Measurements from ENCODE around the gene AOPEP. TPM values are rescaled to one million over a fixed set of nuclear protein-coding genes. Genes with fewer than 3 reads are reported as not detected.
A peak's percentile ranks its signal among the peaks of the same experiment; 100 is the strongest.
"Not testable (repeated sequence)": the region's sequence is repeated elsewhere in the genome, so short reads cannot be mapped to it uniquely, and the experiment has no call there.

The AOPEP gene
- total RNA-seq, 2 experiments from 2014 or later: 5.8 to 6.4 TPM

DNA sequence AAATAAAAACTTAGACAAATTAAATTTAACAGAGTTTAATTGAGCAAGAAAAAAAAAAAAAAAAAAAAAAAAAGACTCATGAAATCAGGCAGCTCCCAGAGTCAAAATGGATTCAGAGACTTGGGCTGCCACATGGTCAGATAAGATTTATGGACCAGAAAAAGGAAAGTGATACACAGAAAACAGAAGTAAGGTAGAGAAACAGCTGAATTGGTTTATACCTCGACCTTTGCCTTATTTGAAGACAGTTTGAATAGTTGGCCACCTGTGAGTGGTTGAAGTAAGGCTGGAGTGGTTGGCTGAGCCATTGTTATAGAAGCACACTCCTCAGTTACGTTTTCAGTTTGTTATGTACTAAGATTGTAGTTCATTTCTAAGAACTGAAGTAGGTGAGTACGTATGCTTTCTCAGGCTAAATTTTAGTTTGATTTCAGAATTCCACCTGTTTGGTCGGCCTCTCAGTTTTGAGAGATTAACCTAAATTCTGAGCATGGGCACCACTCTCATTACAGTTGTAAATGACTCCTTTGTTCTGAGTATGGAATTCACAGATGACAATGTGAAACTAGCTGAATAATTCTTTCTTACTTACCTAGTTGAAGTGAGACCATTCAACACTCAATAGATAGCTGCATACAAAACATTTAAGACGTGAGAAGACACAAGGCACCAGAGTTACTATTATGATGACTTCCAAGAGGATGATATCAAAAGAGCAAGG is 149.0 kb downstream of the AOPEP start:
- no peak overlapping the region for H3K4me3 Mint-ChIP-seq
- H3K27me3 Mint-ChIP-seq (ENCODE audit: low read depth): no peaks in the 10 kb centered on the region
- H3K4me1 Mint-ChIP-seq (ENCODE audit: low read depth): peaks cover 38% of the 10 kb centered on the region
- DNase-seq: no peak
- H3K36me3 Mint-ChIP-seq (ENCODE audit: low read depth): peaks cover 4% of the 10 kb centered on the region
- intact Hi-C loops (cut with micrococcal nuclease): no loop called here
- H3K27ac Mint-ChIP-seq: no peak overlapping the region
- CTCF ChIA-PET: interaction anchor here (0.6 kb wide), 1 partner anchor 33 kb away, joined by 3 read pairs; no protein-coding TSS in a partner anchor
- H3K9me3 Mint-ChIP-seq: no peaks in the 10 kb centered on the region

DNA sequence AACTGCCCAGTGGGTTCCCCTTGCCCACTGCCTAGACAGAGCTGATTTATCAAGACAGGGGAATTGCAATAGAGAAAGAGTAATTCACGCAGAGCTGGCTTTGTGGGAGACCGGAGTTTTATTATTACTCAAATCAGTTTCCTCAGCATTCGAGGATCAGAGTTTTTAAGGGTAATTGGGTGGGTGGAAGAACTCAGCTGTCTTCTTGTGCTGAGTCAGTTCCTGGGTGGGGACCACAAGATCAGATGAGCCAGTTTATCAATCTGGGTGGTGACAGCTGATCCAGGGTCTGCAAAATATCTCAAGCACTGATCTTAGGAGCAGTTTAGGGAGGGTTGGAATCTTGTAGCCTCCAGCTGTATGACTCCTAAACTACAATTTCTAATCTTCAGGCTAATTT is 152.3 kb downstream of the AOPEP start:
- H3K27ac Mint-ChIP-seq; intact Hi-C loops (cut with micrococcal nuclease): not testable (repeated sequence)

DNA sequence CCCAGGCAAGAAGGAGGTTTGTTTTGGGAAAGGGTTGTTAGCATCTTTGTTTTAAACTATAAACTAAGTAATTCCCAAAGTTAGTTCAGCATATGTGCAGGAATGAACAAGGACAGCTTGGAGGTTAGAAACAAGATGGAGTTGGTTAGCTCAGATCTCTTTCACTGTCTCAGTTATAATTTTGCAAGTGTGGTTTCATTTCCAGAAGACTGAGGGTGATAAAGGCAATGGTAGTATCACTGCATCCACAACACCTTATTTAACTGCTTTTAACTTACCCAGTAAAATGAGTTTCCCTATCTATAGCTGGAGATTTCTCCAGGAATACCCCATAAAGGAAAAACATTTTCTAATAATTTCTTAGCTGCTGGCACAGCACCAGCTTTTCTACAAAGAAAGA is 152.7 kb downstream of the AOPEP start:
- no peaks in the 10 kb centered on the region for H3K27me3 Mint-ChIP-seq (ENCODE audit: low read depth)
- H3K4me3 Mint-ChIP-seq: no peak overlapping the region
- intact Hi-C loops (cut with micrococcal nuclease): no loop called here
- no peak for DNase-seq
- H3K4me1 Mint-ChIP-seq (ENCODE audit: low read depth): peaks cover 19% of the 10 kb centered on the region
- H3K36me3 Mint-ChIP-seq (ENCODE audit: low read depth): peaks cover 4% of the 10 kb centered on the region
- no peak overlapping the region for H3K27ac Mint-ChIP-seq
- H3K9me3 Mint-ChIP-seq: no peaks in the 10 kb centered on the region
- CTCF ChIA-PET: no interaction called here

More for the DNA sequence above, 152.3 kb downstream of the AOPEP start:
- H3K4me1 Mint-ChIP-seq (ENCODE audit: low read depth): peaks cover 19% of the 10 kb centered on the region
- peak; percentile 19 for DNase-seq
- H3K27me3 Mint-ChIP-seq (ENCODE audit: low read depth); H3K36me3 Mint-ChIP-seq (ENCODE audit: low read depth); H3K4me3 Mint-ChIP-seq; CTCF ChIA-PET; H3K9me3 Mint-ChIP-seq: not testable (repeated sequence)

DNA sequence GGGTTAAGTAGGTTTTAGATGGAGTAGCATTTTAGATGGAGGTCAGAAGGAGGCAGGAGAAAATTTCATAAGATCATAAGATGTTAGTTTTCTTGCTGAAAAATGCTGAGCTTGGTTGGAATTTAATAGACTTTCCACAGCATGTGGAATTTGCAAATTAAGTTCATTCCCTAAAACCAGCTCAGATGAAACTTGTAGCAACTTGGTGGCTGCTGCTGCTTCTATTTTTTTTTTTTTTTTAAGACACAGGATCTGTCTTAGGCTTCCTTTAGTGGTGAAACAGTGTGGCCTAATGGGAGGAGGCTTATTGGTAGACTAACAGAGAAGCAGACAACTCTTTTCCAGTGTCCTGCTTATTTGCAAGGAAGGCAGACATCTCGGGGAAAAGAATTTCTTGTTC is 154.5 kb downstream of the AOPEP start:
- intact Hi-C loops (cut with micrococcal nuclease): no loop called here
- H3K27me3 Mint-ChIP-seq (ENCODE audit: low read depth): no peaks in the 10 kb centered on the region
- peaks cover 3% of the 10 kb centered on the region for H3K36me3 Mint-ChIP-seq (ENCODE audit: low read depth)
- H3K4me1 Mint-ChIP-seq (ENCODE audit: low read depth): peaks cover 13% of the 10 kb centered on the region
- no peak overlapping the region for H3K27ac Mint-ChIP-seq
- H3K9me3 Mint-ChIP-seq: no peaks in the 10 kb centered on the region
- DNase-seq: no peak
- no peak overlapping the region for H3K4me3 Mint-ChIP-seq
- CTCF ChIA-PET: no interaction called here

DNA sequence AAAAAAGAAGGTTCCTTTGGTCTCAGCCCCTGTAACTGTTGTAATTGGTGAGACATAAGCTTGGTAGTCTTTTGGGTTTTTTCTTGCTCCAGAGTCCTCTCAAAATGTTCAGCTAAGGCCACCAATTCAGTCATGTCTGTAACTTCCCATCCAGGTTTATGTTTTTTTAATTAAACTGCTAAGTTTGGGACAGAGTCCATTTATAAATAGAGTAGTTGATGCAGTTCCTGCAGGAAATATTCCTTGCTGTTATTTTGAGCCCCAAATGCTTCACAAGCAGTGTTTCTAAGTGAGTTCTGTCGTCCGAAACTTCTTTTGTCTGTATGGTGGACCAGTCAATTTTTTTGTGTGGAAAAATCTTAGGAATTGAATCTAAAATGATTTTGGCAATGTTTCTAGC is 155.0 kb downstream of the AOPEP start:
- H3K9me3 Mint-ChIP-seq: no peaks in the 10 kb centered on the region
- H3K36me3 Mint-ChIP-seq (ENCODE audit: low read depth): peaks cover 3% of the 10 kb centered on the region
- CTCF ChIA-PET: no interaction called here
- H3K27me3 Mint-ChIP-seq (ENCODE audit: low read depth): no peaks in the 10 kb centered on the region
- no peak for DNase-seq
- intact Hi-C loops (cut with micrococcal nuclease): no loop called here
- no peak overlapping the region for H3K27ac Mint-ChIP-seq
- peaks cover 13% of the 10 kb centered on the region for H3K4me1 Mint-ChIP-seq (ENCODE audit: low read depth)
- no peak overlapping the region for H3K4me3 Mint-ChIP-seq

DNA sequence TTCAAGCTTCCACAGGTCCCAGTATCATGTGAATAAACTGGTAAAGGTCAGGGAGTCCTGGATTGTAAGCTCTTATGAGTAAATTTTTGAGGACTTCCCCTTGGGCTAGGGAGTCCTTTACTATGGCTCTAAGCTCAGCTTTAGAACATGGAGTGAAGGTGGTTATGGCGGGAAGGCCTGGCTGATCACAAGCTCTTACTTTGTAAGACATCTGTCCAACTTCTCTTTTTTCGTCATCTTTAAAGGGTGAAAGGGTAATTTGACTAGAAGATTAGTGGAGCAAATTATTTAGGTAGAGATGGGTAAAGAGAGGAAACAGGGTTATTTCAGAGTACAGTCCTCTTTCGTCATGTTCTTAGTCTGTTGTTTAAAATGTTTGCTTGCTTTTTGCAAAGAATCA is 155.4 kb downstream of the AOPEP start:
- intact Hi-C loops (cut with micrococcal nuclease): no loop called here
- Mint-ChIP-seq H3K9me3 (no peaks in the 10 kb centered on the region), H3K27me3 (ENCODE audit: low read depth) (no peaks in the 10 kb centered on the region), H3K4me3 (no peak overlapping the region), H3K4me1 (ENCODE audit: low read depth) (peaks cover 13% of the 10 kb centered on the region), H3K27ac (no peak overlapping the region), H3K36me3 (ENCODE audit: low read depth) (peaks cover 3% of the 10 kb centered on the region)
- no peak for DNase-seq
- CTCF ChIA-PET: no interaction called here

GRCh38 chr9:94882966-94883641 is 156.6 kb downstream of the AOPEP start:
- Mint-ChIP-seq H3K4me1 (ENCODE audit: low read depth) (peaks cover 12% of the 10 kb centered on the region), H3K27me3 (ENCODE audit: low read depth) (no peaks in the 10 kb centered on the region), H3K9me3 (no peaks in the 10 kb centered on the region), H3K36me3 (ENCODE audit: low read depth) (peaks cover 3% of the 10 kb centered on the region), H3K4me3 (no peak overlapping the region), H3K27ac (no peak overlapping the region)
- no peak for DNase-seq
- CTCF ChIA-PET: no interaction called here
- intact Hi-C loops (cut with micrococcal nuclease): no loop called here

DNA sequence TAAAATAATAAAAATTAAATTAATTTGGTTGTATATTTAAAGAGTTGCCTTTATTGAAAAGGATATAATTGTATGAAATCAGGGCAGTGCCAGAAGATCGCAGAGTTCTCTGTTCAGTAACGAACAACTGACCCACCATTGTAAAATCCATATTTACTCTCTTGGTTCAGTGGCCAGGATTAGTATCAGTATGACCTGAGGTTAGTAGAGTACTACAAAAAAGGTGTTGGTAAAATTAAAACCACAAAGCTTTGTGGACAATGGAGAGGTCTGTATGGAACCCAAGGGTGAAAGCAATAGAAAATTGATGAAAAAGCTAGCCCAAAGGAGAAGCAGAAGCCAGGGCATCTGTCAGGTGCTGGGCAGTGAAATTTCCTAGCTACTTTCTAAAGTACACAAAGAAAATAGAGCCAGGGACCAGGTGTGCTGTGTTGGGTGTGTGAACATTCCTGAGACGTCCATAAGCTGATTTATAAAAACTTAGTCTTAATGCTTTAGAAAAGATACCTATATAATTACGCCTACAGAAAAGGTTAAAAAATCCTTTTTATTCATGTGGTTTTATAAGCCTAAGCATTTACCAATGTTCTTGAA is 159.5 kb downstream of the AOPEP start:
- intact Hi-C loops (cut with micrococcal nuclease): no loop called here
- no peak for DNase-seq
- Mint-ChIP-seq H3K4me1 (ENCODE audit: low read depth) (no peaks in the 10 kb centered on the region), H3K4me3 (no peak overlapping the region), H3K36me3 (ENCODE audit: low read depth) (peaks cover 9% of the 10 kb centered on the region), H3K27ac (no peak overlapping the region), H3K9me3 (peaks cover 10% of the 10 kb centered on the region), H3K27me3 (ENCODE audit: low read depth) (no peaks in the 10 kb centered on the region)
- CTCF ChIA-PET: interaction anchor here (0.6 kb wide), 1 partner anchor 244 kb away, joined by 3 read pairs; no protein-coding TSS in a partner anchor

DNA sequence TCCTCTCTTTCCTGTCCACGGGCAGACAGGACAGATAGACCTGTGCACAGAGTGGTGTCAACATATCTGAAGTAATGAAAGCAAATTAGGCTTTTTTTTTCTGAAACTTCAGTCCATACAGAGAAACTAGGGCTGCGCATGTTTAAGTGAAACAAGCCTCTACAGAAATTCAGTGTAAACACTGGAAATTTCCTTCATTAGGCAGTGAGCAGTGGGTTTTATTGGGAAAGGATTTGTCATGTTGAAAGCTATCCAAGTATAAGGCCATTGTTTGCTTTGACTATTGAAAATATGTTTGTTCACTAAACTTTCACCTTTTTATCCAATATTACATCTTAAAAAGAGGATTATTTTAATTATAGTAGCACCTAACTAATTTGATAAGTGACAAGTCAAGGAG is 161.2 kb downstream of the AOPEP start:
- Mint-ChIP-seq H3K4me3 (no peak overlapping the region), H3K4me1 (ENCODE audit: low read depth) (no peaks in the 10 kb centered on the region)
- CTCF ChIA-PET: no interaction called here

DNA sequence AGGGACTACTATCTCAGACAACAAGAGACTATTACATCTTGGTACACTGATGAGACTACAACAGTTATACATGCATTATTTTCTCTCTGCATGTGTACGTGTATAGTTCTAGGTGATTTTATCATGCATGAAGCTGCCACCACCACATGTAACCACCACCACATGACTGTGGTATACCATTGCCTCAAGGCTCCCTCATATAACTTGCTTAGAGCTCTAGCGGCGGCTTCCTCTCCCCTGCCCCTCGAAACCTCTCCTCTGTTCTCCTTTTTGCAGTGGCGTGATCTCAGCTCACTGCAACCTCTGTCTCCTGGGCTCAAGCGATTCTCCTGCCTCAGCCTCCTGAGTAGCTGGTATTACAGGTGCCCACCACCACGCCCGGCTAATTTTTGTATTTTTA is 162.3 kb downstream of the AOPEP start:
- no peak for DNase-seq
- Mint-ChIP-seq H3K4me1 (ENCODE audit: low read depth) (no peaks in the 10 kb centered on the region), H3K27ac (no peak overlapping the region), H3K9me3 (peaks cover 15% of the 10 kb centered on the region), H3K36me3 (ENCODE audit: low read depth) (peaks cover 16% of the 10 kb centered on the region), H3K27me3 (ENCODE audit: low read depth) (no peaks in the 10 kb centered on the region), H3K4me3 (no peak overlapping the region)
- CTCF ChIA-PET: interaction anchor here (0.6 kb wide), 1 partner anchor 688 kb away, joined by 3 read pairs; no protein-coding TSS in a partner anchor
- intact Hi-C loops (cut with micrococcal nuclease): no loop called here

More for the DNA sequence above, 161.2 kb downstream of the AOPEP start:
- intact Hi-C loops (cut with micrococcal nuclease): no loop called here
- Mint-ChIP-seq H3K27me3 (ENCODE audit: low read depth) (no peaks in the 10 kb centered on the region), H3K36me3 (ENCODE audit: low read depth) (peaks cover 16% of the 10 kb centered on the region), H3K27ac (no peak overlapping the region), H3K9me3 (peaks cover 15% of the 10 kb centered on the region)
- DNase-seq: no peak

GRCh38 chr9:94889628-94890027 is 163.1 kb downstream of the AOPEP start:
- Mint-ChIP-seq H3K36me3 (ENCODE audit: low read depth) (peaks cover 16% of the 10 kb centered on the region), H3K9me3 (peaks cover 15% of the 10 kb centered on the region), H3K4me1 (ENCODE audit: low read depth) (no peaks in the 10 kb centered on the region), H3K27me3 (ENCODE audit: low read depth) (no peaks in the 10 kb centered on the region), H3K4me3 (no peak overlapping the region), H3K27ac (no peak overlapping the region)
- DNase-seq: no peak
- CTCF ChIA-PET: interaction anchor here (0.8 kb wide), 1 partner anchor 1272 kb away, joined by 3 read pairs; no protein-coding TSS in a partner anchor
- intact Hi-C loops (cut with micrococcal nuclease): no loop called here

DNA sequence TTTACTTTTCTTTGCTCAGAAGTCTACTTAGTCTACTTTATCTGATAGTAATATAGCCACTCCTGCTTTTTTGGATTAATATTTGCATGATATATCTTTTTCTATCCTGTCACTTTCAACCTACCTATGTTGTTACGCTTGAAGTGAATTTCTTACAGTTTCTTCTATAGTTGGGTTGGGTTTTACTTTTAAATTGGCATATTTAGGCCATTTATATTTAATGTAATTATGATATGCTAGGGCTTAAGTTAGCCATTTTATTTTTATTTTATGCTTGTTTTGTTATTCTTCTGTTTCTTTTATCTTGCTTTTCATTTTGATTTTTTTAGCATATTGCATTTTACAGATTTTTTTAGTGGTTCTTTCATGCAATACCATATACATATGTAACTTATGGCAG is 164.7 kb downstream of the AOPEP start:
- H3K4me1 Mint-ChIP-seq (ENCODE audit: low read depth): no peaks in the 10 kb centered on the region
- no peak overlapping the region for H3K27ac Mint-ChIP-seq
- no peaks in the 10 kb centered on the region for H3K27me3 Mint-ChIP-seq (ENCODE audit: low read depth)
- H3K9me3 Mint-ChIP-seq: peaks cover 15% of the 10 kb centered on the region
- no peak overlapping the region for H3K4me3 Mint-ChIP-seq
- intact Hi-C loops (cut with micrococcal nuclease): no loop called here
- no peak for DNase-seq
- H3K36me3 Mint-ChIP-seq (ENCODE audit: low read depth): peaks cover 16% of the 10 kb centered on the region
- CTCF ChIA-PET: interaction anchor here (0.6 kb wide), 1 partner anchor 168 kb away, joined by 3 read pairs; no protein-coding TSS in a partner anchor

Data from activated naive CD4-positive, alpha-beta T cell treated with anti-CD3 and anti-CD28 coated beads for 36 hours (primary cell).